Endothelial cell of umbilical vein (primary cell): ENCODE data around the gene SLCO2B1. TPM values are rescaled to one million over a fixed set of nuclear protein-coding genes. Genes with fewer than 3 reads are reported as not detected.

ENCODE experiments used
- BruUV-seq: library from RNA; stranded (reverse); fragments of 400-500 nt; replicated peaks from 2 replicates; lab custom pipeline; 2021; lab: Mats Ljungman, UMichigan
- CTCF ChIA-PET: fragments of 300-600, 350-600 bp; sonication (Branson Sonifier 250); formaldehyde crosslinking; loops from one replicate; lab custom pipeline; 2021; ENCODE audit warnings: antibody characterized with exemption, inconsistent platforms; lab: Charles Lee
- POLR2A ChIA-PET: fragments of 300-600, 350-600 bp; sonication (Branson Sonifier 250); formaldehyde crosslinking; loops from one replicate; lab custom pipeline; 2021; ENCODE audit warnings: antibody characterized with exemption, inconsistent platforms; lab: Charles Lee
- DNase-seq: peaks from one replicate; pipeline ENCODE4 v3.0.0-alpha.2; 2011; ENCODE audit warnings: low read depth, low spot score
- FAIRE-seq: peaks from 2 replicates; lab custom pipeline; 2011; peaks lifted over from hg19 to GRCh38; lab: Jason Lieb, UNC
- H2AFZ ChIP-seq: 2 replicates; pipeline ENCODE4 v1.6.0; 2012; ENCODE audit warnings: low read depth, low read length, control low read depth, inconsistent platforms
- H3K27ac ChIP-seq: 2 replicates; pipeline ENCODE4 v1.5.1; 2011; ENCODE audit warnings: low read depth, mild to moderate bottlenecking, control low read depth, low read length, moderate library complexity; ENCODE audit not compliant: insufficient read depth
- H3K27me3 ChIP-seq, 2 experiments: 2 replicates each; pipeline versions ENCODE4 v1.6.0 to v1.6.1; 2011; ENCODE audit warnings: low read length in 2 of 2, mixed read lengths in 1 of 2; ENCODE audit not compliant: control insufficient read depth in 2 of 2, insufficient read depth in 2 of 2
- H3K36me3 ChIP-seq, 2 experiments: 2 replicates in 1 of 2; 3 replicates in 1 of 2; pipeline ENCODE4 v1.5.1; 2011; ENCODE audit warnings: low read length in 2 of 2, mild to moderate bottlenecking in 1 of 2, moderate library complexity in 1 of 2; ENCODE audit not compliant: control insufficient read depth in 2 of 2, insufficient read depth in 2 of 2; ENCODE audit errors: extremely low read depth in 1 of 2
- H3K4me1 ChIP-seq: 3 replicates; pipeline ENCODE4 v1.5.1; 2011; ENCODE audit warnings: mild to moderate bottlenecking, low read length; ENCODE audit not compliant: control insufficient read depth, insufficient read depth; ENCODE audit errors: extremely low read depth
- H3K4me2 ChIP-seq: 2 replicates; pipeline ENCODE4 v1.6.1; 2011; ENCODE audit warnings: low read length, control low read depth, mixed read lengths; ENCODE audit not compliant: insufficient read depth
- H3K4me3 ChIP-seq, 3 experiments: fragments of 200-600 bp in 1 of 3; sonication (generic), shearing (Covaris generic) in 1 of 3; replicated peaks in 1 of 3; 2 replicates each; pipeline ENCODE4 v1.5.1; 2011 to 2016; ENCODE audit warnings: control low read depth in 3 of 3, low read length in 3 of 3, mild to moderate bottlenecking in 2 of 3, inconsistent platforms in 1 of 3, low read depth in 1 of 3, moderate library complexity in 1 of 3; ENCODE audit not compliant: insufficient read depth in 1 of 3
- H3K79me2 ChIP-seq: 2 replicates; pipeline ENCODE4 v1.6.0; 2012; ENCODE audit warnings: low read length, inconsistent platforms; ENCODE audit not compliant: control insufficient read depth, insufficient read depth
- H3K9ac ChIP-seq: replicated peaks from 2 replicates; pipeline ENCODE3; 2011; ENCODE audit warnings: low read length, control low read depth; ENCODE audit not compliant: insufficient read depth; ENCODE audit errors: extremely low read depth
- H3K9me1 ChIP-seq: replicated peaks from 3 replicates; pipeline ENCODE4 v1.6.0; 2011; ENCODE audit warnings: mild to moderate bottlenecking, low read length; ENCODE audit not compliant: control insufficient read depth, insufficient read depth; ENCODE audit errors: extremely low read depth
- H3K9me3 ChIP-seq: replicated peaks from 2 replicates; pipeline ENCODE4 v1.5.1; 2012; ENCODE audit warnings: low read length, inconsistent platforms; ENCODE audit not compliant: control insufficient read depth, insufficient read depth
- H4K20me1 ChIP-seq: replicated peaks from 2 replicates; pipeline ENCODE3; 2011; ENCODE audit warnings: mild to moderate bottlenecking, low read length; ENCODE audit not compliant: control insufficient read depth, insufficient read depth; ENCODE audit errors: extremely low read depth
- CTCF ChIP-seq, 2 donors: IDR thresholded peaks; 1 replicate in 1 of 2; 2 replicates in 1 of 2; pipeline ENCODE4 v1.5.1; 2011; ENCODE audit warnings: low read length in 2 of 2, mild to moderate bottlenecking in 2 of 2, moderate library complexity in 2 of 2, control low read depth in 1 of 2, inconsistent platforms in 1 of 2, low read depth in 1 of 2; ENCODE audit not compliant: insufficient read depth in 1 of 2; ENCODE audit errors: extremely low read depth in 1 of 2
- EZH2 ChIP-seq: IDR thresholded peaks from 2 replicates; pipeline ENCODE4 v1.6.1; 2012; ENCODE audit warnings: borderline replicate concordance, low read depth, mild to moderate bottlenecking, moderate library complexity, low read length, inconsistent platforms; ENCODE audit not compliant: severe bottlenecking
- FOS ChIP-seq: IDR thresholded peaks from 2 replicates; pipeline ENCODE4 v1.6.1; 2011; ENCODE audit warnings: mild to moderate bottlenecking, low read length, moderate library complexity, borderline replicate concordance; ENCODE audit not compliant: insufficient read depth
- GATA2 ChIP-seq: IDR thresholded peaks from 2 replicates; pipeline ENCODE4 v1.7.0; 2011; ENCODE audit warnings: low read depth, mild to moderate bottlenecking, moderate library complexity, mixed read lengths, low read length; ENCODE audit not compliant: insufficient read length, insufficient read depth
- JUN ChIP-seq: IDR thresholded peaks from 2 replicates; pipeline ENCODE4 v1.6.1; 2011; ENCODE audit warnings: borderline replicate concordance, low read depth; ENCODE audit not compliant: insufficient read length, insufficient read depth
- MAX ChIP-seq: IDR thresholded peaks from 2 replicates; pipeline ENCODE4 v1.6.1; 2011; ENCODE audit not compliant: insufficient read depth, insufficient read length
- MYC ChIP-seq: IDR thresholded peaks from one replicate; pipeline ENCODE4 v1.6.1; 2011; ENCODE audit warnings: mild to moderate bottlenecking, low read depth, low read length
- POLR2A ChIP-seq: IDR thresholded peaks from 2 replicates; pipeline ENCODE4 v1.6.1; 2012; ENCODE audit warnings: low read depth, mild to moderate bottlenecking, control low read depth, low read length
- POLR2AphosphoS5 ChIP-seq: IDR thresholded peaks from 2 replicates; pipeline ENCODE4 v1.6.1; 2012; ENCODE audit warnings: low read depth, mild to moderate bottlenecking, control low read depth, low read length, moderate library complexity; ENCODE audit not compliant: insufficient read depth
- dilution Hi-C: fragments of 300-500 bp; cut with MboI; formaldehyde crosslinking; loops from one replicate; pipeline ENCODE4 v1.15.0; 2019; ENCODE audit warnings: low sequenced_read_pairs; ENCODE audit not compliant: extremely low pct_ligation_motif_present
- intact Hi-C: fragments of 100-400 bp; cut with micrococcal nuclease; formaldehyde crosslinking; loops from one replicate; pipeline ENCODE4 v1.10.0; 2022
- polyA plus RNA-seq, 4 experiments: library from polyadenylated mRNA; depleted of rRNA in 3 of 4; stranded (reverse) in 3 of 4; unstranded in 1 of 4; fragments of >200 nt; gene quantifications; 2 replicates each; pipeline versions ENCODE4 v1.2.1 to v1.2.3, GENCODE V29; 2011 to 2012; ENCODE audit warnings: missing spikeins in 1 of 4
- total RNA-seq: library from RNA; stranded (reverse); gene quantifications from 2 replicates; pipeline ENCODE4 v1.2.3, GENCODE V29; 2021

The SLCO2B1 gene
- total and polyA plus RNA-seq, 2 donors (not counting 3 experiments of a cell fraction or from before 2014, with no cell fraction given) = 0.04 TPM; not detected in 1

- no peak overlapping the region for H3K4me3 ChIP-seq
- CTCF ChIA-PET = interaction anchor here (0.6 to 2.5 kb wide), 29 partner anchors 8 to 603 kb away, joined by 3 to 65 read pairs (median 5); partner anchors contain the start of gene TPBGL
- intact Hi-C loops (loop anchor here (1.0 to 2.0 kb wide), 3 partner anchors 19 to 34 kb away; partner anchors contain the start of gene TPBGL), dilution Hi-C loops (no loop called here)
- H4K20me1 ChIP-seq = no peaks in the 10 kb centered on the region
- H3K4me1 ChIP-seq = no peaks in the 10 kb centered on the region
- peaks cover under 1 to 1% of the 10 kb centered on the region in 2 experiments for H3K27me3 ChIP-seq
- no peaks in the 10 kb centered on the region for H3K36me3 ChIP-seq
- H3K9me1 ChIP-seq = no peaks in the 10 kb centered on the region
- TF ChIP-seq GATA2 = no peak
- TF ChIP-seq CTCF (IDR thresholded peaks at IDR 0.05; ENCODE audit: extremely low read depth in 1 of 2, insufficient read depth in 1 of 2, low read depth in 1 of 2, low read length in 2 of 2) = peak; percentile 48 to 63
- no peak overlapping the region for H3K4me2 ChIP-seq
- no peak overlapping the region for H3K9ac ChIP-seq
- no peaks in the 10 kb centered on the region for H3K79me2 ChIP-seq
- no peaks in the 10 kb centered on the region for H3K9me3 ChIP-seq
- H3K27ac ChIP-seq = no peak overlapping the region
- DNase-seq (peak; percentile 73), FAIRE-seq (peak; percentile 81)
- POLR2A ChIA-PET = no interaction called here
- H2AFZ ChIP-seq = no peak overlapping the region
- BruUV-seq = no TSS peak
These were observed 63.5 kb downstream of the SLCO2B1 start for GRCh38 chr11:75214411-75214821.

DNA sequence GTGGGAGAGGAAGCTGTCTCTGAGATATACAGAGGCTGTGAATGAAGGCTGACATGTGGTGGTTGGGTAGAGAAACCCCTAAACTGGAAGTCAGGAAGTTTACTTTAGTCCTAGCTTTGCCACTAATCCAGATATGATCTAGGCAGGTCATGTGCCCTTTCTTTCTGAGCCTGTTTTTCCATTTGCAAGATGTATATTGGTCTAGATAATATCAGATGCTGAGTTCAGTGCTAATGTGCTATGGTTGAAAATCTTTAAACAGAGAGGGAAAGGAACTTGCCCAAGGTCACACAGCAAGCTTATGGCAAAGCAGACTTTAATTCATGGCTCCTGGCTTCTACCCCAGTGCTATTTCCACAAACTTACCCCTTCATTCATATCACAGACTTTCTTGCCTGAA is 63.9 kb downstream of the SLCO2B1 start:
- no peak overlapping the region for H3K4me2 ChIP-seq
- FAIRE-seq = no peak
- H2AFZ ChIP-seq = no peak overlapping the region
- no TSS peak for BruUV-seq
- no peaks in the 10 kb centered on the region for H3K79me2 ChIP-seq
- no peak overlapping the region for H3K9ac ChIP-seq
- CTCF ChIA-PET = interaction anchor here (0.6 to 2.5 kb wide), 28 partner anchors 9 to 603 kb away, joined by 3 to 65 read pairs (median 5); partner anchors contain the start of gene TPBGL
- POLR2A ChIA-PET = no interaction called here
- intact Hi-C loops (loop anchor here (1.0 to 2.0 kb wide), 3 partner anchors 18 to 33 kb away; partner anchors contain the start of gene TPBGL), dilution Hi-C loops (no loop called here)
- no peak for DNase-seq
- no peaks in the 10 kb centered on the region for H3K9me3 ChIP-seq
- TF ChIP-seq MYC (no peak), EZH2 (no peak), CTCF (IDR thresholded peaks at IDR 0.05; ENCODE audit: extremely low read depth in 1 of 2, insufficient read depth in 1 of 2, low read depth in 1 of 2, low read length in 2 of 2) (no peak), JUN (no peak), POLR2AphosphoS5 (no peak), GATA2 (no peak), MAX (no peak), FOS (no peak), POLR2A (no peak)
- H3K27me3 ChIP-seq = no peaks in the 10 kb centered on the region
- H4K20me1 ChIP-seq = no peaks in the 10 kb centered on the region
- H3K4me1 ChIP-seq = no peaks in the 10 kb centered on the region
- H3K4me3 ChIP-seq = no peak overlapping the region
- no peaks in the 10 kb centered on the region for H3K9me1 ChIP-seq
- H3K27ac ChIP-seq = no peak overlapping the region
- H3K36me3 ChIP-seq = no peaks in the 10 kb centered on the region
